GM19328 (cell line): Measurements from ENCODE around the gene GFER.
"Not testable (repeated sequence)": the region's sequence is repeated elsewhere in the genome, so short reads cannot be mapped to it uniquely, and the experiment has no call there.

Experiments used
- ATAC-seq: cut with Tn5 transposase; IDR thresholded peaks from one replicate; pipeline ENCODE4 v1.9.1; 2021; ENCODE audit warnings: mild to moderate bottlenecking, moderate library complexity; ENCODE audit not compliant: unreplicated experiment

Gene GFER

GRCh38 chr16:2025251-2025650 lies 41.3 kb downstream of the GFER start:
- no peak for ATAC-seq

- ATAC-seq, result no peak
Measured at GRCh38 chr16:2025878-2026460, 42.0 kb downstream of the GFER start.

- ATAC-seq, result no peak
Measured at GRCh38 chr16:2026461-2027023, 42.5 kb downstream of the GFER start, which contains the start of gene NHERF2. NHERF2 (plus strand) TSS chr16:2026902; CDS start chr16:2027006, 104 bp downstream.

DNA sequence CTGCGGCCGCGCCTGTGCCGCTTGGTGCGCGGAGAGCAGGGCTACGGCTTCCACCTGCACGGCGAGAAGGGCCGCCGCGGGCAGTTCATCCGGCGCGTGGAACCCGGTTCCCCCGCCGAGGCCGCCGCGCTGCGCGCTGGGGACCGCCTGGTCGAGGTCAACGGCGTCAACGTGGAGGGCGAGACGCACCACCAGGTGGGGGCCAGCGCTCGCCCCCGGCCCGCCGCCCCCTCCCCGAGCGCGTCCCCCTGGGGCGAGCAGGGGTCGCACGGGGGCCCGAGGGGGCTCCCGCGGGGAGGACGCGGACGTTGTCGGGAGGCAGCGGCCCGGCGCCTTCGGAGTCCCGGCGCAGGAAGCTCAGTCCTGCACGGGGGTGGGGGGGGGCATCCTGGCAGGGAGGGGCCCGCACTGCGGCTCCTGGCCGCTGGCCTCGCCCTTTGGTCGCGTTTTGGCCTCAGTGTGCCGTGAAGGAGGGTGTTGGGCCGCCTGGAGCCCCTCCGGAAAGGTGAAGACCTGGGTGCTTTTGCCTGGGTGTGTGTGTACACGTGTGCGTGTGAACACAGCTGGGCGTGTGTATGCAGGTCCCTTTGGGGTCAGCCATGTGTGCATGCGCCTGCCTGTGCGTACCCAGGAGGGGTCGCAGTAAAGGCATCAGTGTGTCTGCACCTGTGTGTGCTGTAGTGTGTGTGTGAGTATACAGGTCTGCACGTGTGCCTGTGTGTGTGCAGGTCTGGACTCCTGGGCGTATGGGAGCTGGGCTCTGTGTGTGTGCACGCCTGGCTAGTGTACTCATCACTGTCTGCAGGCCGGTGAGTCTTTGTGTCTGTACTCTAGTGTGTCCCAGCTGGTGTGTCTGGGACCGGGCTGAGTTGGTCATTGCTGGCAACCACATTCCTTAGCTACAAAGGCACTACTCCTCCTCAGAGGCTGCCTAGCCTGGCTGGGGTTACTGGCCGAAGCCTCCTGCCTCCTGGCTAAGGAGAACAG lies 43.3 kb downstream of the GFER start:
- ATAC-seq, result no peak

- ATAC-seq, result no peak
Measured at GRCh38 chr16:2028146-2028545, 44.2 kb downstream of the GFER start.

DNA sequence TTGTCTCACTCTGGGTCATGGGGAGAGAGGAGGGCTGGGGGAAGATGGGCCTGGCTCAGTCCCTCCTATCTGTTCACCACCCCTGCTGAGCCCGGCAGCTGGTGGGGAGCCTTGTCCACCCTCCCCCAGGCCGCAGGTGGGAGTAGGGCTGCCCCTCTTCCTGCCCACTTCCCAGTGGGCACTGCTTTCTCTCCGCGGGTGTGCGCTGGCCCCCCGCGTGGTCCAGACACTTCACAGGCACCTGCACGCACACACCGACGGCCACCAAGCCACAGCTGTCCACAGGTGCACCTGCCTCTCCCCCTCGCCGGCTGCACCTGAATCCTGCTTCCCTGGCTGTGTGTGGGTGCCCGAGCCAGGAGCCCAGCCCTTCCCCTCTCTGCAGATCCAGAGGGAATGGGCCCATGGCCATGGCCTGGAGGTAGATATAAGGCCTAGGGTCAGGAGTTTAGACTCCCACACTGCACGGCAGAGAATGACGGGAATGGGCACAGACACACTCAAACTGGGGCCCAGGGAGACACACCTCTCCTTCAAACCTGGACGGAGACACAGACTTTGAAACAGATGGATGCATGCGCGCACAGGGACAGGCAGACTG lies 44.7 kb downstream of the GFER start:
- ATAC-seq, result no peak

DNA sequence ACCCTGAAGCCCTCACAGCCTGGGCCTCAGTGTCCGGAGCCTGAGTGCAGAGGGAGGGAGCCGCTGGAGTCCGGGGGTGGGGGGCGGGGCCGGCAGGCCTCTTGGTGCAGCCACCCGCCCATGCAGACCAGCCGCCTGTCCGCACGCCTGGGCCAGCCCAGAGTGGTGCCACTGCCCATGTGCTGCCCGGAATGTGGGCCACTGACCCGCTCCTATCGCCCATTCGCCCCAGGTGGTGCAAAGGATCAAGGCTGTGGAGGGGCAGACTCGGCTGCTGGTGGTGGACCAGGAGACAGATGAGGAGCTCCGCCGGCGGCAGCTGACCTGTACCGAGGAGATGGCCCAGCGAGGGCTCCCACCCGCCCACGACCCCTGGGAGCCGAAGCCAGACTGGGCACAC lies 45.4 kb downstream of the GFER start:
- no peak for ATAC-seq

- ATAC-seq, result no peak
Measured at GRCh38 chr16:2030036-2030435, 46.0 kb downstream of the GFER start.

GRCh38 chr16:2031081-2031577 lies 47.1 kb downstream of the GFER start:
- no peak for ATAC-seq

- no peak for ATAC-seq
Measured at GRCh38 chr16:2032285-2033056, 48.5 kb downstream of the GFER start.

GRCh38 chr16:2033057-2033908 lies 49.3 kb downstream of the GFER start:
- ATAC-seq, result no peak

- not testable (repeated sequence) for ATAC-seq
Measured at GRCh38 chr16:2033909-2034695, 50.1 kb downstream of the GFER start.

DNA sequence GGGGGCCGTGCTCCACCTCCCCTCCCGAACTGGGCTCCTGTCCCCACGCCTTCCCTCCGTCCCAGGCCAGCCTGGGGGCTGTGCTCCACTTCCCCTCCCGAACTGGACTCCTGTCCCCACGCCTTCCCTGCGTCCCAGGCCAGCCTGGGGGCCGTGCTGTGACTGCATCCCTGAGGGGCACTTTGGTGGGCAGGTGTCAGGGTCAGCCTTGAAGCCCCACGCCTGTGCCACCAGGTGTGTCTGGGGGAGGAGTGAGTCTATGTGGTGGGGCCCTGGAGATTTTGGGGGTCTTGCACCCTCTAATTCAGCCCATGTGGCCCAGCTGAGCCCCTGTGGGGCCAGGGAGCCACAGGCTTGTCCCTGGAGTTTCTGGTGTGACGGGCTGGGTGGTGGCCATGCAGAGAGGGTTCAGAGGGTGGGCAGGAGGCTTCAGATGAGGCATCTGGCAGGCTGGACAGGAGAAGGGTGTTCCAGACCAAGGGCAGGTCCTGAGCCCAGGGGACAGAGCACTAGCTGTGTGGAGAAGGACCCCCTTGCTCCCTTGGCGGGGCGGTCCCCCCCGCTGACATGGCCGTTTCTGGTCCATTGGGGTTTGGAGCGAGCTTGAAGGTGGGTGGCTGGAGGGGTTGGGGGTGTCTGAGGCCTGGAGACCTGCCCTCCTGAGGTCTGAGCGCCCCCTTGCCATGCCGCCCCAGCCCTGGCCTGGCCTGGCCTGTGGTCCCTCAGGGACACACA lies 50.9 kb downstream of the GFER start:
- ATAC-seq, result no peak

GRCh38 chr16:2035431-2036199 lies 51.6 kb downstream of the GFER start:
- no peak for ATAC-seq

GRCh38 chr16:2036200-2036966 lies 52.4 kb downstream of the GFER start:
- no peak for ATAC-seq

DNA sequence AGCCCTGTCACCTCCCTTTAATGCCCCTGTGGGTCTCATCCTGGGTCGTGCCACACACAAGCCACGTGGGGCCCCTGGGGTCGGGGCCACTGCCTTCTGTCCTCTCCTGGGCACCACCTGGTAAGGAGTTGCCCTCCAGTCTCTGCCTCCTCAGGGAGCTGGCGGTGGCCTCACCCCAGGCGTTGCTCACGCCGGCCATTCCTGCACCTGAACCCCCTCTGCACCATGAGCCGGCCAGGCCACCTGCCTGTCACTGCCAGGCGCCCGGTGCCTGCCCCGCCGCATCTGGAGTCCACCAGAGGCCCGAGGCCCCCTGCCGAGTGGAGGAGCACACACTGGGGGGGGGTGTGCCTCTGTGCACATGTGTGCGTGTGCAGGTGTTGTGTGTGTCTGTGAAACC lies 53.1 kb downstream of the GFER start:
- no peak for ATAC-seq
